ENCODE data around the gene RFX3. TPM values are rescaled to one million over a fixed set of nuclear protein-coding genes. Genes with fewer than 3 reads are reported as not detected.

Gene RFX3
- total and polyA plus RNA-seq, 4 donors: 0.30 to 4.6 (median 1.5) TPM

DNA sequence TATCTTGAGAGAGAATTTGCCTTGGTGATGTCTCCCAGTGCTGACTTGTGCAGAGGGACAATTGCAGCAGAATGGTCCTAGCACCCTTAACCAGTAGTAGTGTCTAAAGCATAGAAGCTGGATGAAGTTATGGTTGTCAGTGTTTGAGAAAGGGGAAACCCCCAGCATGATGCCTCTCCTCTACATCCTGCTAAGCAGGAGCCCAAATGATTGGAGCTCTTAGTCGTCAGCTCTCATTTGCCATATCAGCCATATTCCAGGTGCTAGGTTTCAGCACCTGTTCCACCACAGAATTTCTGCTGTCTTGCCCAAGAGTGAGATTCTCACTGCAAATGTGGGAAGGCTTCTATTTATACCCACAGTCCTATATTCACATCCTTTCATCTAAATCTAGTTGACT lies 43.7 kb upstream of the RFX3 start:
- H3K4me1 ChIP-seq (ENCODE audit: control insufficient read depth in 4 of 4, insufficient read depth in 4 of 4, low read length in 3 of 4): peaks cover 0 to 1% (median 0%) of the 10 kb centered on the region in 4 donors
- 93% methylated on average over 1 of the region's 1 CpG for WGBS
- no peak overlapping the region for H3K27ac ChIP-seq (ENCODE audit: low read depth in 1 of 2, low read length in 2 of 2)
- H3K36me3 ChIP-seq (ENCODE audit: control insufficient read depth in 4 of 4, insufficient read depth in 3 of 4, low read depth in 1 of 4, low read length in 3 of 4): no peaks in the 10 kb centered on the region
- H3K9me3 ChIP-seq (ENCODE audit: control insufficient read depth in 4 of 4, low read length in 3 of 4): no peaks in the 10 kb centered on the region
- DNase-seq (ENCODE audit: low spot score): no peak
- H3K4me3 ChIP-seq (ENCODE audit: low read depth in 1 of 3, low read length in 3 of 3): no peak overlapping the region
- no peaks in the 10 kb centered on the region for H3K27me3 ChIP-seq (ENCODE audit: control insufficient read depth in 4 of 4, insufficient read depth in 4 of 4, low read length in 3 of 4)
- no peak overlapping the region for H3K9ac ChIP-seq (ENCODE audit: low read depth in 1 of 2, low read length in 2 of 2)
- TF ChIP-seq FOXA2 (IDR thresholded peaks at IDR 0.05): no peak
- TF ChIP-seq HNF4G (IDR thresholded peaks at IDR 0.05): no peak
- no peak for TF ChIP-seq JUND (IDR thresholded peaks at IDR 0.05)
- TF ChIP-seq SP1 (IDR thresholded peaks at IDR 0.05): no peak
- TF ChIP-seq HNF4A (conservative IDR thresholded peaks at IDR 0.05): no peak
- TF ChIP-seq, protein P1, sequence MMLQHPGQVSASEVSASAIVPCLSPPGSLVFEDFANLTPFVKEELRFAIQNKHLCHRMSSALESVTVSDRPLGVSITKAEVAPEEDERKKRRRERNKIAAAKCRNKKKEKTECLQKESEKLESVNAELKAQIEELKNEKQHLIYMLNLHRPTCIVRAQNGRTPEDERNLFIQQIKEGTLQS (IDR thresholded peaks at IDR 0.05): no peak
- TF ChIP-seq, protein P2, sequence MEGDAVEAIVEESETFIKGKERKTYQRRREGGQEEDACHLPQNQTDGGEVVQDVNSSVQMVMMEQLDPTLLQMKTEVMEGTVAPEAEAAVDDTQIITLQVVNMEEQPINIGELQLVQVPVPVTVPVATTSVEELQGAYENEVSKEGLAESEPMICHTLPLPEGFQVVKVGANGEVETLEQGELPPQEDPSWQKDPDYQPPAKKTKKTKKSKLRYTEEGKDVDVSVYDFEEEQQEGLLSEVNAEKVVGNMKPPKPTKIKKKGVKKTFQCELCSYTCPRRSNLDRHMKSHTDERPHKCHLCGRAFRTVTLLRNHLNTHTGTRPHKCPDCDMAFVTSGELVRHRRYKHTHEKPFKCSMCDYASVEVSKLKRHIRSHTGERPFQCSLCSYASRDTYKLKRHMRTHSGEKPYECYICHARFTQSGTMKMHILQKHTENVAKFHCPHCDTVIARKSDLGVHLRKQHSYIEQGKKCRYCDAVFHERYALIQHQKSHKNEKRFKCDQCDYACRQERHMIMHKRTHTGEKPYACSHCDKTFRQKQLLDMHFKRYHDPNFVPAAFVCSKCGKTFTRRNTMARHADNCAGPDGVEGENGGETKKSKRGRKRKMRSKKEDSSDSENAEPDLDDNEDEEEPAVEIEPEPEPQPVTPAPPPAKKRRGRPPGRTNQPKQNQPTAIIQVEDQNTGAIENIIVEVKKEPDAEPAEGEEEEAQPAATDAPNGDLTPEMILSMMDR (IDR thresholded peaks at IDR 0.05; ENCODE audit: low read depth, low read length, missing input control): no peak
- no peak for TF ChIP-seq FOXA1 (IDR thresholded peaks at IDR 0.05)
- TF ChIP-seq GABPA (IDR thresholded peaks at IDR 0.05 in 1 of 2, conservative IDR thresholded peaks at IDR 0.05 in 1 of 2): no peak
- TF ChIP-seq RAD21 (IDR thresholded peaks at IDR 0.05): no peak
- no peak for TF ChIP-seq RXRA (IDR thresholded peaks at IDR 0.05)

DNA sequence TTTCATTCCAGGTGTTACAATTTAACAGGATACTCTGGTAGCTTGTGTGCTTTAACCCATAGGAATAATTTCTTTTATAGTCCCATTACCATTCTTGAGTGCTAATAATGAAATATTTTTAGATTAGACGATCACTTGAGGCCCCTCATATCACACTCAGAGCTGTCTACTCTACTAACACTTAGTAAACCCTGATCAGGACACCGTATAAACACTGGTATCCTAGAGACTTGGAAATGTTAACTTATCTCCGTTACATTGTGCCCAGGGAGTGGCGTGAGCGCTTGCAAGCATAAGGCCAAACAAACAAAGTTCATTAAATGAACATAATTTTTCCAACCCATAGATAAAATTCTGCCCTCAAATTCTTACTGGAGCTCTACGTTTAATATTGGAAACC lies 42.2 kb upstream of the RFX3 start:
- DNase-seq (ENCODE audit: low spot score): no peak
- no peak for TF ChIP-seq YY1 (IDR thresholded peaks at IDR 0.05)
- TF ChIP-seq, protein P3, sequence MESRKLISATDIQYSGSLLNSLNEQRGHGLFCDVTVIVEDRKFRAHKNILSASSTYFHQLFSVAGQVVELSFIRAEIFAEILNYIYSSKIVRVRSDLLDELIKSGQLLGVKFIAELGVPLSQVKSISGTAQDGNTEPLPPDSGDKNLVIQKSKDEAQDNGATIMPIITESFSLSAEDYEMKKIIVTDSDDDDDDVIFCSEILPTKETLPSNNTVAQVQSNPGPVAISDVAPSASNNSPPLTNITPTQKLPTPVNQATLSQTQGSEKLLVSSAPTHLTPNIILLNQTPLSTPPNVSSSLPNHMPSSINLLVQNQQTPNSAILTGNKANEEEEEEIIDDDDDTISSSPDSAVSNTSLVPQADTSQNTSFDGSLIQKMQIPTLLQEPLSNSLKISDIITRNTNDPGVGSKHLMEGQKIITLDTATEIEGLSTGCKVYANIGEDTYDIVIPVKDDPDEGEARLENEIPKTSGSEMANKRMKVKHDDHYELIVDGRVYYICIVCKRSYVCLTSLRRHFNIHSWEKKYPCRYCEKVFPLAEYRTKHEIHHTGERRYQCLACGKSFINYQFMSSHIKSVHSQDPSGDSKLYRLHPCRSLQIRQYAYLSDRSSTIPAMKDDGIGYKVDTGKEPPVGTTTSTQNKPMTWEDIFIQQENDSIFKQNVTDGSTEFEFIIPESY (IDR thresholded peaks at IDR 0.05): no peak
- no peak for TF ChIP-seq NR2F2 (IDR thresholded peaks at IDR 0.05)
- no peak for TF ChIP-seq TAF1 (conservative IDR thresholded peaks at IDR 0.05)
- no peak for TF ChIP-seq EGR1 (IDR thresholded peaks at IDR 0.05; ENCODE audit: low read depth in 2 of 2)
- TF ChIP-seq, protein P4, sequence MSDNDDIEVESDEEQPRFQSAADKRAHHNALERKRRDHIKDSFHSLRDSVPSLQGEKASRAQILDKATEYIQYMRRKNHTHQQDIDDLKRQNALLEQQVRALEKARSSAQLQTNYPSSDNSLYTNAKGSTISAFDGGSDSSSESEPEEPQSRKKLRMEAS (IDR thresholded peaks at IDR 0.05): no peak
- no peak for TF ChIP-seq FOXA2 (IDR thresholded peaks at IDR 0.05)
- peaks cover 0 to 4% (median 0%) of the 10 kb centered on the region in 4 donors for H3K36me3 ChIP-seq (ENCODE audit: control insufficient read depth in 4 of 4, insufficient read depth in 3 of 4, low read depth in 1 of 4, low read length in 3 of 4)
- H3K4me3 ChIP-seq (ENCODE audit: low read depth in 1 of 3, low read length in 3 of 3): no peak overlapping the region
- no peak overlapping the region for H3K9ac ChIP-seq (ENCODE audit: low read depth in 1 of 2, low read length in 2 of 2)
- H3K27me3 ChIP-seq (ENCODE audit: control insufficient read depth in 4 of 4, insufficient read depth in 4 of 4, low read length in 3 of 4): no peaks in the 10 kb centered on the region
- WGBS: 94% methylated on average over 6 of the region's 6 CpGs
- peaks cover 0 to 1% (median 0%) of the 10 kb centered on the region in 4 donors for H3K4me1 ChIP-seq (ENCODE audit: control insufficient read depth in 4 of 4, insufficient read depth in 4 of 4, low read length in 3 of 4)
- H3K27ac ChIP-seq (ENCODE audit: low read depth in 1 of 2, low read length in 2 of 2): no peak overlapping the region
- H3K9me3 ChIP-seq (ENCODE audit: control insufficient read depth in 4 of 4, low read length in 3 of 4): no peaks in the 10 kb centered on the region

Measured in liver (tissue), 9 donors.